HFF-Myc (cell line): ENCODE results near the gene CHD3.

Source experiments
- DNase-seq: peaks from one replicate; pipeline ENCODE4 v3.0.0-alpha.2; 2011; ENCODE audit warnings: low read depth; ENCODE audit errors: extremely low read depth
- H3K4me3 ChIP-seq: replicated peaks from 2 replicates; pipeline ENCODE4 v1.5.1; 2011; ENCODE audit warnings: low read depth, mild to moderate bottlenecking, control low read depth, low read length
- CTCF ChIP-seq: IDR thresholded peaks from 2 replicates; pipeline ENCODE4 v1.5.1; 2012; ENCODE audit warnings: mild to moderate bottlenecking, low read depth, low read length, control low read depth; ENCODE audit errors: missing control alignments

Gene CHD3

GRCh38 chr17:7841915-7842379 lies 46.6 kb upstream of the CHD3 start:
- H3K4me3 ChIP-seq: peak overlapping the region; percentile 89
- no peak for DNase-seq
- no peak for TF ChIP-seq CTCF

GRCh38 chr17:7842380-7843256 lies 46.0 kb upstream of the CHD3 start:
- peak overlapping the region; percentile 89 for H3K4me3 ChIP-seq
- TF ChIP-seq CTCF: no peak
- DNase-seq: no peak

GRCh38 chr17:7843257-7843535 lies 45.4 kb upstream of the CHD3 start:
- DNase-seq: no peak
- H3K4me3 ChIP-seq: peak overlapping the region; percentile 89

GRCh38 chr17:7843536-7844291 lies 44.9 kb upstream of the CHD3 start:
- peak overlapping the region; percentile 89 for H3K4me3 ChIP-seq
- DNase-seq: no peak
- no peak for TF ChIP-seq CTCF

More at GRCh38 chr17:7843257-7843535, 45.4 kb upstream of the CHD3 start:
- TF ChIP-seq CTCF: no peak

- TF ChIP-seq CTCF: no peak
- DNase-seq: no peak
- H3K4me3 ChIP-seq: peak overlapping the region; percentile 89
Measured at GRCh38 chr17:7844292-7845154, 44.1 kb upstream of the CHD3 start.

- DNase-seq: no peak
- H3K4me3 ChIP-seq: peak overlapping the region; percentile 89
- no peak for TF ChIP-seq CTCF
Measured at GRCh38 chr17:7845359-7846062, 43.1 kb upstream of the CHD3 start.
